ENCODE results near the gene FAM229A. TPM values are rescaled to one million over a fixed set of nuclear protein-coding genes. Genes with fewer than 3 reads are reported as not detected.

Gene FAM229A
- total and polyA plus RNA-seq, 2 donors = 1.6 to 14.6 TPM

DNA sequence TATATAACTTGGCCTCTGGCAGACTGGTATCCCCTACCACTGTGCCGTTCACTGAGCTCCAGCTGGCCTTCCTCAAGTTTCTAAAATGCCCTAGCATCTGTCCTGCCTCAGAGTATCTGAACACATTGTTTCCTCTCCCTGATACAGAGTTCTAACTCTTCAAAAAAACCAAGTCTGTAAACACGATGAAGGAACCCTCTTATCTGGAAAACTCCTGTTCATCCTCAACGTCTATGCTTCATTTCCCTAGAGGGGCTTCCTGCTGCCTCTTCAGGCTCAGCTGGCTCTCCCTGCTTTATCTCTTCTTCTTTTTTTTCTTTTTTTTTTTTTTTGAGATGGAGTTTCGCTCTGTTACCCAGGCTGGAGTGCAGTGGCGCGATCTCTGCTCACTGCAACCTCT, 26.4 kb upstream of the FAM229A start:
- DNase-seq (ENCODE audit: low read depth in 6 of 9, low spot score in 9 of 9) = no peak
- Histone ChIP-seq H3K4me3 (ENCODE audit: low read length in 2 of 2) (no peak overlapping the region), H3K4me1 (ENCODE audit: control insufficient read depth in 2 of 2, insufficient read depth in 2 of 2, low read length in 2 of 2) (peaks cover 5 to 9% of the 10 kb centered on the region in 2 donors), H3K36me3 (ENCODE audit: control insufficient read depth in 2 of 2, insufficient read depth in 2 of 2, low read length in 1 of 2) (peaks cover 36 to 58% of the 10 kb centered on the region in 2 donors), H3K27ac (ENCODE audit: low read depth in 1 of 2, low read length in 1 of 2) (no peak overlapping the region), H3K9me3 (ENCODE audit: control insufficient read depth in 2 of 2, insufficient read depth in 1 of 2, low read length in 1 of 2) (no peaks in the 10 kb centered on the region), H3K27me3 (ENCODE audit: control insufficient read depth in 2 of 2, insufficient read depth in 1 of 2, low read length in 1 of 2) (no peaks in the 10 kb centered on the region)
- 97% methylated on average over 6 of the region's 6 CpGs for WGBS

DNA sequence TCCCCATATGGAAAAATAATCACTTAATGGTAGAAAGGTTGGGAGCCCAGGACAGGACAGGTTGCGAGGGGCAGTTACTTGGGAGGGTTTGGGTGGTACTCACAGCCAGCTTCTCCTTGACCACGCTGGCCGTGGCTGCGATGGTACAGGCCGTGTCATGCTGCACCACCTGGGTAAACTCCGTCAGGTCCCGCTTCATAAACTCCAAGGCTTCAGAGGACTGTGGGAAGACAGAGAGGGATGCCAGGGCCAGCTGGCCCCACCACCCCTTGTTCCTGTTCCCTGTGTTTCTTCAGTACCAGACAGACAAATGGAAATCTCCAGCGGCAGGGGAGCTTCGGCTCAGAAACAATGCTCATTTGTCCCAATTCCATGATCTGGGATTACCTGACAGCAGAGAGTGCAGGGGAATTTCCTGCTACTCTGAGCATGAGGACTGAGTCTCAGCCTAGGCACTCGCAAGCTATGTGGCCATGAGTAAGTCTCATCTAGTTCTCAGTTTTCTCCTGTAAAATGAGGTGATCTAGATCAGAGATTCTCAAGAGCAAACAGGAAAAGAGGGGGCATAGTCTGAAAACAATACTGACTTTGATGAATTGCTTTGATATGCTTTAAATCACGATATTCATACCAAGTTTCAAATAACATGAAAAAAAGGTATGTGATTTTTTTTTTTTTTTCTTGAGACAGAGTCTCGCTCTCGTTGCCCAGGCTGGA, 24.5 kb upstream of the FAM229A start:
- no peak for DNase-seq (ENCODE audit: low read depth in 6 of 9, low spot score in 9 of 9)
- Histone ChIP-seq H3K27me3 (ENCODE audit: control insufficient read depth in 2 of 2, insufficient read depth in 1 of 2, low read length in 1 of 2) (no peaks in the 10 kb centered on the region), H3K4me3 (ENCODE audit: low read length in 2 of 2) (no peak overlapping the region), H3K36me3 (ENCODE audit: control insufficient read depth in 2 of 2, insufficient read depth in 2 of 2, low read length in 1 of 2) (peaks cover 51 to 74% of the 10 kb centered on the region in 2 donors), H3K27ac (ENCODE audit: low read depth in 1 of 2, low read length in 1 of 2) (no peak overlapping the region), H3K4me1 (ENCODE audit: control insufficient read depth in 2 of 2, insufficient read depth in 2 of 2, low read length in 2 of 2) (no peaks in the 10 kb centered on the region), H3K9me3 (ENCODE audit: control insufficient read depth in 2 of 2, insufficient read depth in 1 of 2, low read length in 1 of 2) (no peaks in the 10 kb centered on the region)
- 94% methylated on average over 13 of the region's 13 CpGs for WGBS

DNA sequence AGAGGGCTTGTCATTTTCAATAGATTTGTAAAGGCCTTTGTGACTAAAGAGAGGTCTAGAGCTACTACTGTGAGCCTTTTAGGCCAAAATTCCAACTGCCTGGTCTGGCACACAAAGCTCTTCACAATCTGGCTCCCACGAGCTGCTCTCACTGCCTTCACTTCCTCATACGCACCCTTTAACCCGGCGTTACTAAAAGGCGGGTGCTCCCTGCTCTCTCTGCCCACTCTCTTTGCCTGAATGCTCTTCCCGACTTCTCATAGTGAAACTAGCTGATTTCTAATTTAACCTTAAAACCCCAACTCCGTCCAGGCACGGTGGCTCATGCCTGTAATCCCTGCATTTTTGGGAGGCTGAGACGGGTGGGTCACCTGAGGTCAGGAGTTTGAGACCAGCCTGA, 17.8 kb upstream of the FAM229A start:
- H3K9me3 ChIP-seq (ENCODE audit: control insufficient read depth in 2 of 2, insufficient read depth in 1 of 2, low read length in 1 of 2) = no peaks in the 10 kb centered on the region
- no peak for DNase-seq (ENCODE audit: low read depth in 6 of 9, low spot score in 9 of 9)

DNA sequence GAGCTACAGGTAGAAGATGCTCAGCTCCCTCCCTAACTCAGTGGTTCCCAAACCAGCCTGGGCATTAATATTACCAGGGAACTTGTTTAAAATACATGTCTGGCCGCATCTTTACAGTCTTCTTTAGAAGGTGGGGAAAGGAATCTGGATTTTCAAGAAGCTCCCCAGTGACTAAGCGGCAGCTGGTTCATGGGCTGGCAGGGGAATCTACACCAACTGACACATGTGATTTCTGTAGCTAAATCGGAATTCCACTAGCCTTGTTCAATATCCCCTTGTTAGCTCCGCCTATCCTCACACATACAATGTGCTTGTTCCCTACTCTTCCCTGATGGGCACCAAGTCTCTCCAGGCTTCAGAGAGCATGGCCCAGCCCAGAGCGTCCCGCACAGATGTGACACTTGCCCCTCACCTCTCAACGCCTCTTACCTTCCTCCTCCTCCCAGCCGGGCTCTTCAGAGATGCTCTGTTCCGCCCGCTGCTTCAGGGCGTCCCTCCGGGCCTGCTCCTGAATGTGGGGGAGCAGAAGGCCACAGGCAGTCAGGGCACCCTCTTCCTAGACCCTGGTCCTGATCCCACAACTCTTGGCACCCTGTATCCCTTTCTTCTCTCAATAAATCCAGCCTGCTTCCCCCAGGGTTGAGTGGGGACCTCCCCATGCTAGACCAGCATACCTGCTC, 15.4 kb upstream of the FAM229A start:
- Histone ChIP-seq H3K36me3 (ENCODE audit: control insufficient read depth in 2 of 2, insufficient read depth in 2 of 2, low read length in 1 of 2) (peaks cover 87 to 91% of the 10 kb centered on the region in 2 donors), H3K4me3 (ENCODE audit: low read length in 2 of 2) (no peak overlapping the region), H3K4me1 (ENCODE audit: control insufficient read depth in 2 of 2, insufficient read depth in 2 of 2, low read length in 2 of 2) (no peaks in the 10 kb centered on the region), H3K27ac (ENCODE audit: low read depth in 1 of 2, low read length in 1 of 2) (no peak overlapping the region), H3K9me3 (ENCODE audit: control insufficient read depth in 2 of 2, insufficient read depth in 1 of 2, low read length in 1 of 2) (no peaks in the 10 kb centered on the region), H3K27me3 (ENCODE audit: control insufficient read depth in 2 of 2, insufficient read depth in 1 of 2, low read length in 1 of 2) (no peaks in the 10 kb centered on the region)
- DNase-seq (ENCODE audit: low read depth in 6 of 9, low spot score in 9 of 9) = no peak
- 97% methylated on average over 12 of the region's 12 CpGs for WGBS

More for the DNA sequence above, 17.8 kb upstream of the FAM229A start:
- no peaks in the 10 kb centered on the region for H3K27me3 ChIP-seq (ENCODE audit: control insufficient read depth in 2 of 2, insufficient read depth in 1 of 2, low read length in 1 of 2)
- no peaks in the 10 kb centered on the region for H3K4me1 ChIP-seq (ENCODE audit: control insufficient read depth in 2 of 2, insufficient read depth in 2 of 2, low read length in 2 of 2)
- H3K27ac ChIP-seq (ENCODE audit: low read depth in 1 of 2, low read length in 1 of 2) = no peak overlapping the region
- H3K36me3 ChIP-seq (ENCODE audit: control insufficient read depth in 2 of 2, insufficient read depth in 2 of 2, low read length in 1 of 2) = peaks cover 82 to 90% of the 10 kb centered on the region in 2 donors
- WGBS = 97% methylated on average over 9 of the region's 9 CpGs
- no peak overlapping the region for H3K4me3 ChIP-seq (ENCODE audit: low read length in 2 of 2)

DNA sequence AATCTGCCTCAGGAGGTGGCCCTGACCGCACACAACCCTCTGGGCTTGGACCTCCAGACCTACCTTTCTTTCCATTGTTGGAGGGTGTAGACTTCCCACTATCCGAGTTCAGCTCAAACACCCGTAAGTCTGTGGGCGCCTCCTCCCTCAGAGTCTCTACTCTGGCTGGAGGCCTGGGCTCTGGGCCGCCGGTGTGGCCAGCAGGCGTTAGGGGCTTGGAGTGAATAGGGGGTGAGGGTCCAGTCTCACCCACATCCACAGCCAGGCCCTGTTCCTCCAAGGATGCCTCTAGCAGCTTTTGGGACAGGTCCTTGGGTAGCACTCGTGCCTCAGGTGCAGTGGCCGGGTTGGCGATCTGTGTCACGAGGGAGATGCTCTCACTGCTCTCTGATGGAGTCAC, 13.9 kb upstream of the FAM229A start:
- 99% methylated on average over 11 of the region's 11 CpGs for WGBS
- H3K4me3 ChIP-seq (ENCODE audit: low read length in 2 of 2) = no peak overlapping the region
- peaks cover 85 to 88% of the 10 kb centered on the region in 2 donors for H3K36me3 ChIP-seq (ENCODE audit: control insufficient read depth in 2 of 2, insufficient read depth in 2 of 2, low read length in 1 of 2)
- H3K27me3 ChIP-seq (ENCODE audit: control insufficient read depth in 2 of 2, insufficient read depth in 1 of 2, low read length in 1 of 2) = no peaks in the 10 kb centered on the region
- H3K9me3 ChIP-seq (ENCODE audit: control insufficient read depth in 2 of 2, insufficient read depth in 1 of 2, low read length in 1 of 2) = no peaks in the 10 kb centered on the region
- no peak overlapping the region for H3K27ac ChIP-seq (ENCODE audit: low read depth in 1 of 2, low read length in 1 of 2)
- peaks cover 0 to 9% of the 10 kb centered on the region in 2 donors for H3K4me1 ChIP-seq (ENCODE audit: control insufficient read depth in 2 of 2, insufficient read depth in 2 of 2, low read length in 2 of 2)
- no peak for DNase-seq (ENCODE audit: low read depth in 6 of 9, low spot score in 9 of 9)

DNA sequence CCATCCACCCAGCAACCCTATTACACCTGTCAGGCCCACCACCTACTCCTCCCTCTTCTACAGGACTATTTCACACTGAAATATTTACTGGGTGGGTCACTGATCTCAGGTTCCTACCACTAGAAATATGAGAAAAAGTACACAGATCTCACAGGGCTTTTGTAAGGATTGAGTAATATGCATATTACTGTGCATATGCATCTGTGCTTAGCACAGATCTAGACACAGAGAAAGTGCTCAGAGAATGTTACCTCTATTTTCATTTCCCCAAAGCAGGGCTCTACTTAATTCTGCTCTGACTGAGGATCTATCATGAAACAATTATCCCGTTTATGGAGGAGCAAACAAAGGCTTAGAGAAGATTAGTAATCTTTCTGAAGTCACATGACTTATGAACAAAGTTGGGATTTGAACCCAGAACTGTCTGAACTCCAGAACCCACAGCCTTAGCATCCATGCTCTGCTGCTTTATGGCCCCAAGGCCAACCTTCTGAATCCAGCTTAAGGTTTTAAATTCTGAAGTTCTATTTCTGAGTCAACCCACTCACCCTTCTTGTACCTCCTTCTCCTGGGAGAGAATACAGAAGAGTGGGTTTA, 11.8 kb upstream of the FAM229A start:
- no peak for DNase-seq (ENCODE audit: low read depth in 6 of 9, low spot score in 9 of 9)
- Histone ChIP-seq H3K36me3 (ENCODE audit: control insufficient read depth in 2 of 2, insufficient read depth in 2 of 2, low read length in 1 of 2) (peaks cover 71% of the 10 kb centered on the region in 2 donors), H3K4me1 (ENCODE audit: control insufficient read depth in 2 of 2, insufficient read depth in 2 of 2, low read length in 2 of 2) (peaks cover 0 to 9% of the 10 kb centered on the region in 2 donors), H3K4me3 (ENCODE audit: low read length in 2 of 2) (no peak overlapping the region), H3K9me3 (ENCODE audit: control insufficient read depth in 2 of 2, insufficient read depth in 1 of 2, low read length in 1 of 2) (no peaks in the 10 kb centered on the region), H3K27me3 (ENCODE audit: control insufficient read depth in 2 of 2, insufficient read depth in 1 of 2, low read length in 1 of 2) (no peaks in the 10 kb centered on the region), H3K27ac (ENCODE audit: low read depth in 1 of 2, low read length in 1 of 2) (no peak overlapping the region)
- WGBS = 97% methylated on average over 1 of the region's 1 CpG

DNA sequence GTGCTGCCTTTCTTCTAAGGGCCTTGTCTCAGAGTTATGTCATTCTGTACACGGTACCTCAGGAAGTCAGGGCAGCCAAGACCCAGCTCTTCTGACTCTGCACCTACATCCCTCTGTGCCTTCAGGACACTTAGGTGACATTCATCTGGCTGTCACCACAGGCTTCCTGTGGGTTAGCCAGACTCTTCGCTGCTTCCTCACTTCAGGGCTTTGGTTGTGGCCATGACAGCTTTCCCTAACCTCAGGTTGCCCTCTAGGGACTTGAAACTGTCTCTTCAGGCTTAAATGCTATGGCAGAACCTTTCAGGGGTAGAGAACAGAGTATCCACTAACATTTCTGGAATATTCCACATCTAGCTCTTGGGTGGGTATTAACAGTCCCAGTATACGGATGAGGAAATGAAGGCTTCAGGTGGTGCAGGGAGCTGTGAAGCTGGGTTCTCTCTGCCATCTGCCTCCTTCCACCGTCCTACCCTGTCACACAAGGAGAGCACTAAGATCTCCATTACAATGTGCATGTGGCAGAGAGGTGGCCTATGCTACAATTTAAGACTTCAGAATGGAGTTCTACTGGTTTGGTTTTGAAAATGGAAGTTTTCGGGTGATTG, 10.0 kb upstream of the FAM229A start:
- peaks cover 69 to 71% of the 10 kb centered on the region in 2 donors for H3K36me3 ChIP-seq (ENCODE audit: control insufficient read depth in 2 of 2, insufficient read depth in 2 of 2, low read length in 1 of 2)
- H3K27ac ChIP-seq (ENCODE audit: low read depth in 1 of 2, low read length in 1 of 2) = no peak overlapping the region
- H3K4me1 ChIP-seq (ENCODE audit: control insufficient read depth in 2 of 2, insufficient read depth in 2 of 2, low read length in 2 of 2) = peaks cover 0 to 9% of the 10 kb centered on the region in 2 donors
- WGBS = 57% methylated on average over 5 of the region's 5 CpGs
- DNase-seq (ENCODE audit: low read depth in 6 of 9, low spot score in 9 of 9) = peak in 7 of 9 donors; percentile 37 to 79 (median 53)
- H3K4me3 ChIP-seq (ENCODE audit: low read length in 2 of 2) = no peak overlapping the region
- no peaks in the 10 kb centered on the region for H3K27me3 ChIP-seq (ENCODE audit: control insufficient read depth in 2 of 2, insufficient read depth in 1 of 2, low read length in 1 of 2)
- H3K9me3 ChIP-seq (ENCODE audit: control insufficient read depth in 2 of 2, insufficient read depth in 1 of 2, low read length in 1 of 2) = no peaks in the 10 kb centered on the region

DNA sequence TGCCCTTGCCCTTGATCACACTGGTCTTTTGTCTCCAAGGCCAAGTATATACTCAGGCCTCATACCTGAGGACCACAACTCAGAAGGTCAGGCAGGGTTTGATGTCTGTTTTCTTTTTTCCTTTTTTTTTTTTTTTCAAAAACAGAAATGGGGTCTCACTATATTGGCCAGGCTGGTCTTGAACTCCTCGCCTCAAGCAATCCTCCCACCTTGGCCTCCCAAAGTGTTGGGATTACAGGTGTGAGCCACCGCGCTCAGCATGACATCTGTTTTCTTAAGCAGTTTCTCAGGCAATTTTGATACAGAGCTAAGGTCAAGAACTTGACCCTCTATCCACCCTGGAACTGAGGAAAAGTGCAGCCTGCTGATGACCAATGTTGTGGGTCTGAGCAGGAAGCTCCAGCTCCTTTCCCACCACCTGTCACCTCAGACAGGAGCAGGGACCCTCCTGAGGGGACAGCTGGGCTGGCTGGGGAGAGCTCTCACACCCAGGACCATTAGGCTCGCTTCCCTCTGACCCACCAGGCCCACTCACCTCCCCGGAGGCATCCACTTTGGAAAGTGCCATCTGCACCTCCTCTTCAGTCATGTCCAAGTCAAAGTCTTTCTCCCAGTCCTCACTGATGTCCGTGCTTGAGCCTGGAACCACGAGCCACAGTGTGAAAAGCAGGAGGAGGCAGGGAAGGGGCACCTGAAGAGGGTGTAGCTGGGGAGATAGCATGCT, 5.8 kb upstream of the FAM229A start:
- Histone ChIP-seq H3K4me1 (ENCODE audit: control insufficient read depth in 2 of 2, insufficient read depth in 2 of 2, low read length in 2 of 2) (peaks cover 0 to 9% of the 10 kb centered on the region in 2 donors), H3K27me3 (ENCODE audit: control insufficient read depth in 2 of 2, insufficient read depth in 1 of 2, low read length in 1 of 2) (no peaks in the 10 kb centered on the region), H3K9me3 (ENCODE audit: control insufficient read depth in 2 of 2, insufficient read depth in 1 of 2, low read length in 1 of 2) (no peaks in the 10 kb centered on the region), H3K27ac (ENCODE audit: low read depth in 1 of 2, low read length in 1 of 2) (no peak overlapping the region), H3K4me3 (ENCODE audit: low read length in 2 of 2) (no peak overlapping the region), H3K36me3 (ENCODE audit: control insufficient read depth in 2 of 2, insufficient read depth in 2 of 2, low read length in 1 of 2) (peaks cover 62 to 68% of the 10 kb centered on the region in 2 donors)
- WGBS = 98% methylated on average over 7 of the region's 7 CpGs
- DNase-seq (ENCODE audit: low read depth in 6 of 9, low spot score in 9 of 9) = no peak

Measured in thymus (tissue), 11 donors.